H9 (cell line): ENCODE measurements around the gene CEBPE. TPM values are rescaled to one million over a fixed set of nuclear protein-coding genes. Genes with fewer than 3 reads are reported as not detected.

Experiments used
- DNase-seq: peaks from one replicate; pipeline ENCODE4 v3.0.0-alpha.2; 2017
- H2AFZ ChIP-seq: one replicate; pipeline ENCODE4 v1.6.1; 2013; ENCODE audit warnings: mild to moderate bottlenecking, low read length, control low read depth, moderate library complexity
- H2AK5ac ChIP-seq: 2 replicates; pipeline ENCODE4 v1.6.1; 2013; ENCODE audit warnings: low read length, control low read depth, mixed read lengths; ENCODE audit not compliant: insufficient read length
- H2BK120ac ChIP-seq: one replicate; pipeline ENCODE4 v1.6.1; 2013; ENCODE audit warnings: low read depth, mild to moderate bottlenecking, low read length, control low read depth, inconsistent platforms; ENCODE audit not compliant: poor library complexity, severe bottlenecking
- H2BK12ac ChIP-seq: 2 replicates; pipeline ENCODE4 v1.6.1; 2013; ENCODE audit warnings: low read length, control low read depth, mixed read lengths, low read depth; ENCODE audit not compliant: insufficient read length
- H2BK15ac ChIP-seq: 2 replicates; pipeline ENCODE4 v1.6.1; 2013; ENCODE audit warnings: low read depth, low read length, control low read depth
- H2BK20ac ChIP-seq: one replicate; pipeline ENCODE4 v1.6.1; 2013; ENCODE audit warnings: low read depth, mild to moderate bottlenecking, low read length, control low read depth, inconsistent platforms; ENCODE audit not compliant: poor library complexity, severe bottlenecking
- H2BK5ac ChIP-seq: 2 replicates; pipeline ENCODE4 v1.6.1; 2013; ENCODE audit warnings: low read length, control low read depth, mixed read lengths; ENCODE audit not compliant: insufficient read length
- H3K14ac ChIP-seq: 2 replicates; pipeline ENCODE4 v1.6.1; 2013; ENCODE audit warnings: low read length, control low read depth; ENCODE audit not compliant: insufficient read depth
- H3K18ac ChIP-seq: 2 replicates; pipeline ENCODE4 v1.6.1; 2013; ENCODE audit warnings: low read depth, mild to moderate bottlenecking, mixed read lengths, low read length, control low read depth; ENCODE audit not compliant: insufficient read length
- H3K23ac ChIP-seq: 2 replicates; pipeline ENCODE4 v1.6.1; 2013; ENCODE audit warnings: low read length, control low read depth, mixed read lengths, low read depth; ENCODE audit not compliant: insufficient read length
- H3K23me2 ChIP-seq: 2 replicates; pipeline ENCODE4 v1.6.1; 2013; ENCODE audit warnings: low read depth, mild to moderate bottlenecking, mixed read lengths, low read length, control low read depth; ENCODE audit not compliant: insufficient read length, poor library complexity, severe bottlenecking
- H3K27ac ChIP-seq: 2 replicates; pipeline ENCODE4 v1.5.1; 2013; ENCODE audit warnings: low read length, control low read depth, mixed read lengths, low read depth; ENCODE audit not compliant: insufficient read length
- H3K27me3 ChIP-seq: 2 replicates; pipeline ENCODE4 v1.6.1; 2013; ENCODE audit warnings: low read length, control low read depth, inconsistent platforms; ENCODE audit not compliant: insufficient read depth
- H3K4ac ChIP-seq: 2 replicates; pipeline ENCODE4 v1.6.1; 2013; ENCODE audit warnings: low read depth, mild to moderate bottlenecking, control low read depth, inconsistent platforms, low read length, moderate library complexity
- H3K4me1 ChIP-seq: 2 replicates; pipeline ENCODE4 v1.6.1; 2013; ENCODE audit warnings: low read length, control low read depth, inconsistent platforms; ENCODE audit not compliant: insufficient read depth
- H3K4me2 ChIP-seq: 2 replicates; pipeline ENCODE4 v1.6.1; 2013; ENCODE audit warnings: low read length, control low read depth, mixed read lengths; ENCODE audit not compliant: insufficient read length, insufficient read depth
- H3K56ac ChIP-seq: 2 replicates; pipeline ENCODE4 v1.6.1; 2013; ENCODE audit warnings: low read depth, mild to moderate bottlenecking, mixed read lengths, low read length, control low read depth; ENCODE audit not compliant: insufficient read length
- H3K79me1 ChIP-seq: 2 replicates; pipeline ENCODE4 v1.6.1; 2013; ENCODE audit warnings: low read depth, mild to moderate bottlenecking, moderate library complexity, low read length, control low read depth, inconsistent platforms; ENCODE audit not compliant: insufficient read depth, poor library complexity, severe bottlenecking
- H3K79me2 ChIP-seq: 2 replicates; pipeline ENCODE4 v1.6.1; 2013; ENCODE audit warnings: low read length, control low read depth, inconsistent platforms; ENCODE audit not compliant: insufficient read depth
- H3K9ac ChIP-seq: 2 replicates; pipeline ENCODE4 v1.6.1; 2013; ENCODE audit warnings: low read length, control low read depth, mixed read lengths; ENCODE audit not compliant: insufficient read length; ENCODE audit errors: extremely low read depth
- H3K9me3 ChIP-seq: one replicate; pipeline ENCODE4 v1.6.1; 2013; ENCODE audit warnings: low read depth, low read length, inconsistent platforms; ENCODE audit not compliant: control insufficient read depth
- H3T11ph ChIP-seq: one replicate; pipeline ENCODE4 v1.6.1; 2013; ENCODE audit warnings: mild to moderate bottlenecking, low read length, control low read depth, inconsistent platforms
- H4K20me1 ChIP-seq: one replicate; pipeline ENCODE4 v1.6.1; 2013; ENCODE audit not compliant: control insufficient read depth, insufficient read length, insufficient read depth
- H4K5ac ChIP-seq: 2 replicates; pipeline ENCODE4 v1.6.1; 2013; ENCODE audit warnings: low read depth, mild to moderate bottlenecking, mixed read lengths, low read length, control low read depth; ENCODE audit not compliant: insufficient read length
- H4K8ac ChIP-seq: replicated peaks from 2 replicates; pipeline ENCODE4 v1.6.1; 2013; ENCODE audit warnings: low read length, control low read depth, mixed read lengths, low read depth; ENCODE audit not compliant: insufficient read length
- H4K91ac ChIP-seq: 2 replicates; pipeline ENCODE4 v1.6.1; 2013; ENCODE audit warnings: low read depth, mild to moderate bottlenecking, moderate library complexity, mixed read lengths, low read length, control low read depth; ENCODE audit not compliant: insufficient read length
- H3K27ac Mint-ChIP-seq, 3 experiments: 2 replicates in 2 of 3; 3 replicates in 1 of 3; pipeline ENCODE4 v1.8.0; 2020 to 2021; ENCODE audit warnings: mixed read lengths in 3 of 3, mild to moderate bottlenecking in 1 of 3, moderate library complexity in 1 of 3
- H3K27me3 Mint-ChIP-seq: 2 replicates; pipeline ENCODE4 v1.8.0; 2021; ENCODE audit warnings: low read depth, mild to moderate bottlenecking, moderate library complexity, mixed read lengths
- H3K36me3 Mint-ChIP-seq, 3 experiments: 2 replicates in 2 of 3; 3 replicates in 1 of 3; pipeline ENCODE4 v1.8.0; 2020 to 2021; ENCODE audit warnings: low read depth in 3 of 3, mixed read lengths in 3 of 3; ENCODE audit not compliant: insufficient read depth in 1 of 3
- H3K4me1 Mint-ChIP-seq, 2 experiments: 2 replicates each; pipeline ENCODE4 v1.8.0; 2020; ENCODE audit warnings: mixed read lengths in 2 of 2
- H3K4me3 Mint-ChIP-seq, 2 experiments: 2 replicates in 1 of 2; 3 replicates in 1 of 2; pipeline ENCODE4 v1.8.0; 2020 to 2021; ENCODE audit warnings: mild to moderate bottlenecking in 2 of 2, mixed read lengths in 2 of 2, moderate library complexity in 1 of 2
- H3K9me3 Mint-ChIP-seq, 2 experiments: 2 replicates in 1 of 2; 3 replicates in 1 of 2; pipeline ENCODE4 v1.8.0; 2020; ENCODE audit warnings: mild to moderate bottlenecking in 2 of 2, mixed read lengths in 2 of 2, moderate library complexity in 1 of 2
- WGBS: extraction: QIAGEN DNeasy Blood & Tissue Kit; methylation state at CpG from one replicate; pipeline ENCODE4 v1.1.7; 2013; ENCODE audit warnings: missing lambda C conversion rate, low lambda C conversion rate, mixed read lengths; ENCODE audit not compliant: insufficient read length; ENCODE audit errors: extremely low coverage; 5-methylcytosine and 5-hydroxymethylcytosine counted together
- total RNA-seq: library from RNA; stranded (reverse); gene quantifications from 2 replicates; pipeline ENCODE4 v1.2.1, GENCODE V29; 2021
- TF ChIP-seq, protein P1 (sequence below): fragments of 200-600 bp; sonication (generic); conservative IDR thresholded peaks from 3 replicates; pipeline ENCODE4 v1.8.0; 2021; ENCODE audit warnings: antibody characterized with exemption, mild to moderate bottlenecking

Gene CEBPE
- total RNA-seq, 1 experiment from 2014 or later, result not detected

DNA sequence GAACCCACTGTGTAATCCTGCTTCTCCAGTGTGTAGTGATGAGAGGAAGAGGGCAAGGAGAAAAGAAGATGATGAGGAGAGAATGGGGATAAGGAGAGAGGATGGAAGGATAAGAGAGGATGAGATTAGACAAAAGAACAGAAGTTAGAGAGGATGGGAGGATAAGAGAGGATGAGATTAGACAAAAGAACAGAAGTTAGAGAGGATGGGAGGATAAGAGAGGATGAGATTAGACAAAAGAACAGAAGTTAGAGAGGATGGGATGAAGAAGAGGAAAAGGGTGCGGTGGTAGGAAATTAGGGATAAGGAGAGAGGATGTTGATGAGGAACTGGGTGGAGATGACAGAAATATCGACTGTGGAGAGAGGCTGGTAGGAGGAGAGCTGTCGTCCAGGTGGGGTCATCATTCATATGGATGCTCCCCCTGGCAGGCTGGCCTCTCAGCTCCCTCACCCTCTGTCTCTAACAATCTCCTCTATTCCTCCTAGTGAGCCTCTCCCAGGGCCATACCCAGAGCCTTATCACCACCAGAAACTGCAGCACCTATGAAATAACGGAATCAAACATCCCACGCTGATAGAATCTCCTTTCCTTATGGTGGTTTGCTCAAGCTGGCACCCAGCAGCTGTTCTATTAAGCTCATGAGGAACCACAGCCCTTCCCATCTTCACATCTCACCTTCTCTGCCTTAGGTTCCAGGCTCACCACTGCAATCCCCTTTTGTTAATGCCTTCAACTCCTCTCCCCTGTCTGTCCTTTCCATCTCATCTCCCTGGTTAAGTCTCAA is 8.3 kb downstream of the CEBPE start:
- H3K36me3 Mint-ChIP-seq, result peaks cover 0 to 3% (median 0%) of the 10 kb centered on the region in 3 experiments; a peak in 1 of 7 replicates
- H3K27ac Mint-ChIP-seq, result no peak overlapping the region
- Histone ChIP-seq H3K4me1 (peaks cover 2% of the 10 kb centered on the region; the same call in 1 of the 2 replicates), H2BK12ac (no peak overlapping the region), H3K79me1 (no peaks in the 10 kb centered on the region), H3K4ac (no peak overlapping the region), H2BK20ac (no peak overlapping the region), H3K9me3 (no peaks in the 10 kb centered on the region), H2BK15ac (no peak overlapping the region), H3K4me2 (no peak overlapping the region), H3K27ac (no peak overlapping the region), H3K18ac (no peak overlapping the region), H4K20me1 (no peaks in the 10 kb centered on the region), H3K79me2 (no peaks in the 10 kb centered on the region), H3K14ac (no peak overlapping the region), H3T11ph (no peak overlapping the region), H2AFZ (no peak overlapping the region), H4K8ac (no peak overlapping the region), H3K23ac (no peak overlapping the region), H3K27me3 (no peaks in the 10 kb centered on the region), H3K56ac (no peak overlapping the region), H3K23me2 (no peaks in the 10 kb centered on the region), H2BK120ac (no peak overlapping the region), H4K5ac (no peak overlapping the region), H4K91ac (no peak overlapping the region), H3K9ac (no peak overlapping the region), H2BK5ac (no peak overlapping the region), H2AK5ac (no peak overlapping the region)
- TF ChIP-seq, protein P1, sequence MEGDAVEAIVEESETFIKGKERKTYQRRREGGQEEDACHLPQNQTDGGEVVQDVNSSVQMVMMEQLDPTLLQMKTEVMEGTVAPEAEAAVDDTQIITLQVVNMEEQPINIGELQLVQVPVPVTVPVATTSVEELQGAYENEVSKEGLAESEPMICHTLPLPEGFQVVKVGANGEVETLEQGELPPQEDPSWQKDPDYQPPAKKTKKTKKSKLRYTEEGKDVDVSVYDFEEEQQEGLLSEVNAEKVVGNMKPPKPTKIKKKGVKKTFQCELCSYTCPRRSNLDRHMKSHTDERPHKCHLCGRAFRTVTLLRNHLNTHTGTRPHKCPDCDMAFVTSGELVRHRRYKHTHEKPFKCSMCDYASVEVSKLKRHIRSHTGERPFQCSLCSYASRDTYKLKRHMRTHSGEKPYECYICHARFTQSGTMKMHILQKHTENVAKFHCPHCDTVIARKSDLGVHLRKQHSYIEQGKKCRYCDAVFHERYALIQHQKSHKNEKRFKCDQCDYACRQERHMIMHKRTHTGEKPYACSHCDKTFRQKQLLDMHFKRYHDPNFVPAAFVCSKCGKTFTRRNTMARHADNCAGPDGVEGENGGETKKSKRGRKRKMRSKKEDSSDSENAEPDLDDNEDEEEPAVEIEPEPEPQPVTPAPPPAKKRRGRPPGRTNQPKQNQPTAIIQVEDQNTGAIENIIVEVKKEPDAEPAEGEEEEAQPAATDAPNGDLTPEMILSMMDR, result no peak
- no peak for DNase-seq
- no peak overlapping the region for H3K4me3 Mint-ChIP-seq
- H3K4me1 Mint-ChIP-seq, result peaks cover 29 to 31% of the 10 kb centered on the region in 2 experiments
- peaks cover 17% of the 10 kb centered on the region for H3K27me3 Mint-ChIP-seq
- WGBS, result 100% methylated on average over 1 of the region's 5 CpGs
- H3K9me3 Mint-ChIP-seq, result peaks cover 8 to 9% of the 10 kb centered on the region in 2 experiments
